Measurements from ENCODE around the gene SPEN.

DNA sequence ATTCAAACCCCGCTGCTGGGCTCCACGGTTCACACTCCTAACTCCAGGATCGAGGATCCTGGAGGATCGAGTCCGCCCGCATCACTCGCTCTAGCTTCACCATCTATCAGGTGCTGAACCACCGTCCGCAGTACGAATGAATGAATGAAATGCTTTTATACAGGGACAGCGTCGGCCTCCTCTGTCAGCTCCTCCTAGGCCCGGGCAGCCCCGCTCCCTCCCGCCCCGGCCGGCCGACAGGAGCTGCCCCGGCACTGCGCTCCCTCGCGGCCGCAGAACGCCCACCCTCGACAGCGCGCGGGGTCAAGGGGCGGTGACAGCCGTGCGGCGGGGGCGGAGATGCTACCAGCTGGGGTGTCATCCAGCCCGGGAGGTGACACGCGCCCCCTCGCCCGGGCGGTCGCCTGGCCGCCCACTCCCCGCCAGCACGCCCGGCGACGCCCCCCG lies 127.9 kb downstream of the SPEN start:
- TF ChIP-seq EZH2 (IDR thresholded peaks at IDR 0.05) (no peak), POLR2AphosphoS5 (IDR thresholded peaks at IDR 0.05; ENCODE audit: borderline replicate concordance, low read depth, low read length) (no peak)
